ENCODE results near the gene SEPHS2.

SEPHS2 gene

DNA sequence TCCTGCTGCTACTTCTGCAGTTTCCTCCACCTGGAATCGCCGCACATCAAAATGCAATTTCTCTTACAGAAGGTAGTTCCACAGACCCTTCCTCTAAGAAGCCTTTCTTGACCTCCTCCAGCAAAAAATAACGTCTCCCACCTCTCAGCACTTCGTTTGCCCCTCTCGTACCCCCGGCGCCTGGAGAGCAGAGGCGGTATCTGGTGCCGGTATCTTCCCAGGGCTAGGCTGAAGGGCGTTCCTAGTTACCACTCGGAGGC is 16.3 kb downstream of the SEPHS2 start:
- no peak for DNase-seq

GRCh38 chr16:30428055-30428454 is 17.6 kb downstream of the SEPHS2 start:
- DNase-seq, result no peak

DNA sequence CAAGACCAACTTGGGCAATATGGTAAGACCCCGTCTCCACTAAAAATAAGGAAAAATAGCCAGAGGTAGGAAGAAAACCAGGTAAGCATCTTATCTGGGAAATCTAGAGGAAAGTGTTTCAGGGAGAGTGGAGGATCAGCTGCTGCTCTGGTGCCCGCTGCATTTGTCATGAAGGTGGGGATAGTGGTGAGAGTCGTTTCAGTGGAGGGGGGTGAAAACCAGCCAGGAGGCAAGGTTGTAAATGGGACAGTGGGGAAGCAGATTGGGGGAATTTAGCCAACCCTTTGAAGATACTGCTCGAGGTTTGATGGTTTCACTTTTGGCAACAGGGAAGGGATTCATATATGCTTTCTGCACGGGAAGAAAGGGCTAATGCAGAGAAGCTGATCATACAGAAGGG is 24.7 kb downstream of the SEPHS2 start:
- DNase-seq, result no peak

DNA sequence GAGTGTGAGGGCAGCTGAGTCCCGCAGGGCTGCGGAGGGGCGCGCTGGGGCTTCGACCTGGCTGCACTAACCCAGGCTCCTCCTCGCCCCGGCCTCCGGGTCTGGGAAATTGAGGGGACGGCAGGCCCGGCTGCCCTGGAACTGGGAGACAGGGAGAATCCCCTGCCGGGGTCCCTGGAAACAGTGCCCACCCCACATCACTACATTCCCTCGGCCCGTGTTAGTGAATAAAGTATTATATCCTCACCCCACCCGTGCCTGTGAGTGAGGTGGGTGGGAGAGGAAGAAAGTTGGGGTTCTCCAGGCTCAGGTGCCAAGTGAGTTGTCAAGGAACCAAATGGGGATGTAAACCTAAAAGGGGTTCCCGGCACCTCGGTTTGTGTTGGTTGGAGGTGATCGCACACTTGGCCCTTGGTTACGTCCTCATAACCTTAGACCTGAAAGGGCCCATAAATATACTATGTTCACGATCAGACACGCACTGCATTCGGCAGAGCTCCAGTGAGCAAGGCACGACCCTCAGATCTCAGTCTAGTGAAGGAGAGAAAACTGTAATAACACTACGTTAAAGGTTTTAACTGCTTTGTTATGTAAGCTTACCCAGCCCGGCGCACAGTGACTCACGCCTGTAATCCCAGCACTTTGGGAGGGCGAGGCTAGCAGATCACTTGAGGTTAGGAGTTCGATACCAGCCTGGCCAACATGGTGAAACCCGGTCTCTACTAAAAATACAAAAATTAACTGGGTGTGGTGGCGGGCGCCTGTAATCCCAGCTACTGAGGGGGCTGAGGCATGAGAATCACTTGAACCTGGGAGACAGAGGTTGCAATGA is 27.1 kb downstream of the SEPHS2 start:
- no peak for DNase-seq

DNA sequence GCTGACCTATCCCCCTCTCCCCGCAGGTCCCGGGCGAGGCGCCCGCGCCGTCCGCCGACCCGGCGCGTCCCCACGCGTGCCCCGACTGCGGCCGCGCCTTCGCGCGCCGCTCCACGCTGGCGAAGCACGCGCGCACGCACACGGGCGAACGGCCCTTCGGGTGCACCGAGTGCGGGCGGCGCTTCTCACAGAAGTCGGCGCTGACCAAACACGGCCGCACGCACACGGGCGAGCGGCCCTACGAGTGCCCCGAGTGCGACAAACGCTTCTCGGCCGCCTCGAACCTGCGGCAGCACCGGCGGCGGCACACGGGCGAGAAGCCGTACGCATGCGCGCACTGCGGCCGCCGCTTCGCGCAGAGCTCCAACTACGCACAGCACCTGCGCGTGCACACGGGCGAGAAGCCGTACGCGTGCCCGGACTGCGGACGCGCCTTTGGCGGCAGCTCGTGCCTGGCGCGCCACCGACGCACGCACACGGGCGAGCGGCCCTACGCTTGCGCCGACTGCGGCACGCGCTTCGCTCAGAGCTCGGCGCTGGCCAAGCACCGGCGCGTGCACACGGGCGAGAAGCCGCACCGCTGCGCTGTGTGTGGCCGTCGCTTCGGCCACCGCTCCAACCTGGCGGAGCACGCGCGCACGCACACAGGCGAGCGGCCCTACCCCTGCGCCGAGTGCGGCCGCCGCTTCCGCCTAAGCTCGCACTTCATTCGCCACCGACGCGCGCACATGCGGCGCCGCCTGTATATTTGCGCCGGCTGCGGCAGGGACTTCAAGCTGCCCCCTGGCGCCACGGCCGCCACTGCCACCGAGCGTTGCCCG is 27.9 kb downstream of the SEPHS2 start:
- DNase-seq, result peak; percentile 94

DNA sequence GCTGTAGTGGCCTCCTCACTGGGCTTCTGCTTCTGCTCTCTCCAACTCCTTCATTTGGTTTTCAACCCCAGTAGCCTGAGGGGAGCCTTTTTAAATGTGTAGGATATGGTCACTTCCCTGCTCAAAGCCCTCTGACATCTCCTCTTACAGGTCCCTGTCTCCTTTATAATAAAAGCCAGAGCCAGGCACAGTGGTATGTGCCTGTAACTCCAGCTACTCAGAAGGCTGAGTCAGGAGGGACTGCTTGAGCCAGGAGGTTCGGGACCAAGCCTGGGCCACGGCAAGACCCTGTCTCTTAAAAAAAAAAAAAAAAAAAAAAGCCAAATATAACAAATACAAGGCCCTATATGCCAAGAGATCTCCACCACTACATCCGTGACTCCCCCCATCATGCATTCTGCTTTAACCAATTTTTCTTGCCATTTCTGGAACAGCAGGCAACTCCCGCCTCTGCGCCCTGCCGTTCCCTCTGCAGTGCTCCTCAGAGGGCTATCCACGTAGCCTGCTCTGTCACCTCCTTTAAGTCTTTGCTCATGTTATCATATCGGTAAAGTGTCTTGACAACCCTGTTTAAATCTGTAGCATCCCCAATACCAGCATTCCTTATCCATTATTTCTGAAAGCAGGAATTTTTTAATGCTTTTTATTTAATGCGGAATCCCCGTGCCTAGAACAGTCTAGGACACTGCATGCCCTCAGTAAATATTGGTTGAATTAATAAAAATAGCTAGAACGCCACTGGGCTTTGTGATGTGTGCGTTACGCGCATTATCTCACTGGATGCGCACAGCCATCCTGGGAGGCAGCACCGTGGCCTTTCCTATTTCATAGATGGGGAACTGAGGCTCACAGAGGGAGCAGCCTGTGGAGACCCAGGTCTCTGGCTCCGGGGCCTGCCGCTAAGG is 28.8 kb downstream of the SEPHS2 start:
- no peak for DNase-seq

- no peak for DNase-seq
Measured at GRCh38 chr16:30416047-30416603, 29.5 kb downstream of the SEPHS2 start.

DNA sequence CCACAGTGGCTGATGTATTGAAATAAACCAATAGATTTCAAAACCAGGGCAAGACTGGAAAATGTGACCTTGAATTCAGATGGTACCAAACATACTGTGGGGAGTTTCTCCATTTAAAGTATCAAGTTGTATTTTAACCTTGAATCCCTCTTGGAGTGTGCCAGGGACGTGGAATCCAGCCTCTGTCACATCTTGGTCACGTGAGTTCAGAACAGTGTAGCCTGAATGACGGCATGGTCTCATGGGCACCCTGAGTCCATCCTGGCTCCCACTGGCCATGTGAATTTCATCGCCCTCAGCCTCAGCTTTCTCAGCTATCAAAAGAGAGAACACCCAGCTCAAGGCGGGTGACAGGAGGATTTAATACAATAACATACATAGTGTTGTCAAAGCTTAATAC is 31.5 kb downstream of the SEPHS2 start:
- DNase-seq, result no peak

GRCh38 chr16:30413112-30413806 is 32.4 kb downstream of the SEPHS2 start:
- no peak for DNase-seq

DNA sequence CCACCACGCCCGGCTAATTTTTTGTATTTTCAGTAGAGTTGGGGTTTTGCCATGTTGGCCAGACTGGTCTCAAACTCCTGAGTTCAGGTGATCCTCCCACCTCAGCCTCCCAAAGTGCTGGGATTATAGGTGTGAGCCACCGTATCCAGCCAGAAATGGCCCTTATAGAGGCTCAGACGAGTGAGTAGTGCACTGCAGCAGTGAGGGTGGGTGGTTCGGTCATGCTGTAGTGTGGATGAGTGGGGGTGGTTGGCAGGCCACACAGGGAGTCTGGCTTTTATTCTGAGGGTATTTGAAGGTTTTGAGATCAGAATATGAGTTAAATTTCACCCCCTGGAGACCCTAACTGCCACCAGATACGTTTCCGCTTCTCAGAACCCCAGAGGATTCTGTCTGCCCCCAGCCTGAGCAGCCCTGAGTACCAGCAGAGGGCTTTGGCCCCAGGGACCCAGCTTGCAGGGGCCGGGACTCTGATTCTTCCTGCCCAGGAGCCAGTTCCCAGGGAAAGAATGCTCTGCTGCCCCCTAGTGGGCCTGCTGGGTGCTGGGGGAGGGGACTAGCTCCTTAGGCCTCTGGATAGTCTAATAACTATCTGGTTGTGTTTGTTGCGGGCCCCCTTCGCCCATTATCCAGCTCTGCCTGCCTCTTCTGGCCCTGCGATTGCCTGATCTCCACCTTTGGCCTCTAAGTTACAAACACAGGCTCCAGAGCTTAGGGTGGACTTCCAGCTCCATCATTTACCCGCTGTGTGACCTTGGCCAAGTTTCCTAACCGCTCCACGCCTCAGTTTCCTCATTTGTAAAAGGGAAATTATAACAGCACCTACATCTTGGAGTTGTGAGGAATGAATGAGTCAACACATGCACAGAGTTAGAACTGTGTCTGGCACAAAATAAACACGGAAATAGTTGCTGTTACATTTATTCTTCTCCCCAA is 36.3 kb downstream of the SEPHS2 start:
- peak; percentile 88 for DNase-seq

DNA sequence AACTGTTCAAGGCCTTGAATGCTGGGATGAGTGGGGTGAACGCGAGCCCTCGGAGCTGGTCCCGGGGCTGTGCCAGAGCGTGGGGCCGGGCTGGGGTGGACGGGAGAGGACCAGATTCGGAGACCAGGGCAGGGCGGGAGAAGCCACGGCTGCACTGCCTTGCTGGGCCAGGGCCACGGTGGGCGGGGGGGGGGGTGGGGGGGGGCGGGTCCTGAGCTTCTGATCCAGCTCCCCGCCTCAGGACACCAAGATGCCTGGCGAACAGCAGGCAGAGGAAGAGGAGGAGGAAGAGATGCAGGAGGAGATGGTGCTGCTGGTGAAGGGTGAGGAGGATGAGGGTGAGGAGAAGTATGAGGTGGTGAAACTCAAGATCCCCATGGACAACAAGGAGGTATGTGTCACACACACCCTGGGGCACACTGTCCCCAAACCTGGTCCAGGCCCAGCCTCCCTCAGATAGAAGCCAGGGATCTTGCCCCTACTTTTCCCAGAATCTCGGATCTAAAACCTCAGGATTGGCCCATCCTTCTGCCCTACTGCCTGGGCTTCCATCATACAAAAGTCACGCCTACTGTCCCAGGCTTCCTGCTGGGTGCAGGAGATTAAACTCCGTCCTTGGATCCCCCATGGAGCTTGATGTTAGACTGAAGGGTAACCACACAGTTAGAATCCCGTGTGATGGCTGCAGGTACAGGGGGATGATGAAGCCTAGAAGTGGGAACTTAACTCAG is 37.7 kb downstream of the SEPHS2 start:
- no peak for DNase-seq

DNA sequence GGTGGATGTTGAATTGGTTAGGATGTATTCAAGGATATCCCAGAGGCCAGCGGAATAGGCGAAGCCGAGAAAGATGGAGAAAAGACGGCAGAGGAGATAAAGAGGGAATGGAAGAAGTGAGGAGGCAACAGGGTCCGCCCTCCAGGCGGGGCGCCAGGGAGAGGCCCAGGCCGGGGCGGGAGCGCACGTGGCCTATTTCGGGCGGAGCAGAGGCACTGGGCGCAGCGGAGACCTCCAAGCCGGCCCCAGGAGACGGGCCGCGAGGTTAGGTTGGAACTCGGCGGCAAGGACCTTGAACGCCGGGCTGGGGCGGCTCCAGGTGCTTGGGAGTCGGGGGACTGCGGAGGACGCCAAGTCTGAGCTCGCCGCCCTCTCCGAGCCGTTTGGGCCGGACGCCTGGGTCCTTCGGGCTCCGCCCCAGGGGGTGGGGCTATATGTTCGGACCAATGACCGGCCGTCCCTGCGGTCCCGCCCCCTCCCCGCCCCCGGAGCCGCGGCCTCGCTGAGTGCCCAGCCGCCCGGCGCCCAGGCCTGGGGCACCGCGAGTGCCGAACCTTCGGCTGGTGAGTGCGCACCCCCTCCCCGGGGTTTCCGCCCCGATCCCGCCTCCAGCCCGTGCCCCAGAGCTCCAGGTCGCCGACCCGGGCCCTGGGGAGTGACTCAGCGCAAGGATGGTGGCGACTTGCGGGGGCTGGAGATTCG is 38.4 kb downstream of the SEPHS2 start, which contains the start of gene ZNF771:
ZNF771 (plus strand) TSS at position 505 of the 702 bp plus-strand sequence. CDS start 448 bp downstream, outside the sequence.
- peak; percentile 93 for DNase-seq

DNA sequence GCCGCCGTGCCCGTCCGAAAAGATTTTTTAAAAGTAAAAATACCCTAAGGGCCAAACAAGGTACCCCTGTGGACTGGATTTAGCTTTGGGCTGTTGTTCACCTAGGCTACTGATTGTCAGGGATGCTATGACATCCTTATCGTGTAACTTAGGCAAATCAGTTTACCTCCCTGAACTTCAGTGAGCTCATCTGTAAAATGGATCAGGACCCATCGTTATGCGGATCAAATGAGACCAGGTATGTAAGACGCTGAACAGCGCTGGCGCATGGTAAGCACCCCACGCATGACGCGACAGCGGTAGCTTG is 38.9 kb downstream of the SEPHS2 start:
- no peak for DNase-seq

- no peak for DNase-seq
Measured at GRCh38 chr16:30401768-30402425, 43.8 kb downstream of the SEPHS2 start.

DNA sequence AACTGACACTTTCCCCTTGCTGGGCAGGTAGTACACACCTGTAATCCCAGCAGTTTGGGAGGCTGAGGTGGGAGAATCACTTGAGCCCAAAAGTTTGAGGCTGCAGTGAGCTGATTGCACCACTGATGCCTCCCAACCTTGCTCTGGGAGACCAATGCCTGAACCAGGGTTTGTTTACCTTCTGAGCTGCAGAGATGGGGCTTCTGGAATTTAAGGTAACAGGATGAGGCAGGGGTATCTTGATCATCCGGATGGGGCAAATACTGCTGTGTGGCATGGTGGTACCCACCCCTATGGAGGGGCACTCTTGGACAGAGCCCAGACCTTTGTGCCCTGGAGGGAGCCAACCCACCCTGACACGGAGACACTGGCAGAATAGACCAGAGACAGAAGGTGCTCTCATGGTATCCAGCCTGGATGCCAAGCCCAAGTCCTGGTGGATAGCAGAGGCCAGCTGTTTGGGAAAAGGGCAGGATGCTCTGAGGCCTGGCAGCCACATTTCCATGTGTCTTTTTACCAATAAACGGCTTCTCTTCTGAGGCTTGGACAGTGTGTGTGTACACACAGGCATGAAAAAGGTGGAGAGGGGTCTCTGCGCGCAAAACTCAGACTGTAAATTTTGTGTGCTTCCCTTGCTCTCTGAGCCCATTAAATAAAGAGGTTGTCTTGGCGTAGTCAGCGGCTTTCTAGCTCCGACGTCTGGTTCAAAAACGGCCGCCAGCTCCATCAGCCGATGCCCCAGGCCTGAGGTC is 46.1 kb downstream of the SEPHS2 start:
- no peak for DNase-seq

DNA sequence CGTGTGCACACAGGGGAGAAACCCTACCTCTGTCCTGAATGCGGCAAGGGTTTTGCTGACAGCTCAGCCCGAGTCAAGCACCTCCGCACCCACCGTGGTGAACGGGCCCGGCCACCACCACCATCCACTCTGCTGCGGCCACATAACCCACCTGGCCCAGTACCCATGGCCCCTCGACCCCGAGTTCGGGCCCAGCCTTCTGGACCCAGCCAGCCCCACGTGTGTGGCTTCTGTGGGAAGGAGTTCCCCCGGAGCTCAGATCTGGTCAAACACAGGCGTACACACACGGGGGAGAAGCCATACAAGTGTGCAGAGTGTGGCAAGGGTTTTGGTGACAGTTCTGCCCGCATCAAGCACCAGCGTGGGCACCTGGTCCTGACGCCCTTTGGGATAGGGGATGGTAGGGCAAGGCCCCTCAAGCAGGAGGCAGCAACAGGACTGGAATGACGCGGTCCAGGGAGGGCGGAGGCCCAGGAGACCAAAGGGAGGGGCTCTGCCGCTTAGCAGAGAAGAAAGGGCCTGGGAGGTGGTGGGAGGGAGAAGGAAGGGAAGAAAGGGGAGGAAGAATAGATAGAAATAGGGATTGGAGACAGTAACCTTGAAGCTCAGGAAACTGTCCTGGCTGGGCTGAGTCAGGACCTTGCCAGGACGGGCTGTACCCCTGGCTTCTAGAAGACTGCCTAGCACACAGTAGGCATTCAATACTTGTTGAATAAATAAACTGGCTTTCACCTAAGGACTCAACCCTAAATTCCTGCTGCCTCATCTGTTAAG is 46.8 kb downstream of the SEPHS2 start:
- peak; percentile 3 for DNase-seq

- DNase-seq, result no peak
Measured at GRCh38 chr16:30397776-30398660, 47.7 kb downstream of the SEPHS2 start.
